Endothelial cell of umbilical vein (primary cell): ENCODE data around the gene EBF4.

Experiments
- EZH2 ChIP-seq: IDR thresholded peaks from 2 replicates; pipeline ENCODE4 v1.6.1; 2012; ENCODE audit warnings: borderline replicate concordance, low read depth, mild to moderate bottlenecking, moderate library complexity, low read length, inconsistent platforms; ENCODE audit not compliant: severe bottlenecking
- JUN ChIP-seq: IDR thresholded peaks from 2 replicates; pipeline ENCODE4 v1.6.1; 2011; ENCODE audit warnings: borderline replicate concordance, low read depth; ENCODE audit not compliant: insufficient read length, insufficient read depth
- POLR2A ChIP-seq: IDR thresholded peaks from 2 replicates; pipeline ENCODE4 v1.6.1; 2012; ENCODE audit warnings: low read depth, mild to moderate bottlenecking, control low read depth, low read length
- POLR2AphosphoS5 ChIP-seq: IDR thresholded peaks from 2 replicates; pipeline ENCODE4 v1.6.1; 2012; ENCODE audit warnings: low read depth, mild to moderate bottlenecking, control low read depth, low read length, moderate library complexity; ENCODE audit not compliant: insufficient read depth
- TF ChIP-seq, protein P1 (sequence below), 2 donors: IDR thresholded peaks; 1 replicate in 1 of 2; 2 replicates in 1 of 2; pipeline ENCODE4 v1.5.1; 2011; ENCODE audit warnings: low read length in 2 of 2, mild to moderate bottlenecking in 2 of 2, moderate library complexity in 2 of 2, control low read depth in 1 of 2, inconsistent platforms in 1 of 2, low read depth in 1 of 2; ENCODE audit not compliant: insufficient read depth in 1 of 2; ENCODE audit errors: extremely low read depth in 1 of 2
- TF ChIP-seq, protein P2 (sequence below): IDR thresholded peaks from 2 replicates; pipeline ENCODE4 v1.6.1; 2011; ENCODE audit not compliant: insufficient read depth, insufficient read length

DNA sequence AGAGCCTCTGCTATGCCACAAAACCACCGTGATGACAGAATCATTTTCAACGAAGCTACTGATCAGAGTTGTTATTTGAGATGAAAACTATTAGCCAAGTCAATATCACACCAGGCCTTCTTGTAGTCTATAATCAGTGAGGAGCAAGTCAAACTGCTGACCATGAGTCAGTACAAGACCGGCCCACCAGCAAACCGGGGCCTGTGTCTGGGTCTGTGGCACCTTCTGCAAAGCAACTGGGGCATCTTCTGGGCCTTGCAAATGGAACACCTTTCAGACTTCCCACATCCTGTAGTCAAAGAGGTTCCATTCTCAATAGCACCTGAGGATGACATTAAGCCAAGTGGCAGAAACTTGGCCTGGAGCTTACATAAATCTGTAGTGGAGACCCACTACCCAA lies 69.3 kb downstream of the EBF4 start:
- no peak for TF ChIP-seq EZH2
- TF ChIP-seq POLR2AphosphoS5 = no peak
- TF ChIP-seq, protein P1, sequence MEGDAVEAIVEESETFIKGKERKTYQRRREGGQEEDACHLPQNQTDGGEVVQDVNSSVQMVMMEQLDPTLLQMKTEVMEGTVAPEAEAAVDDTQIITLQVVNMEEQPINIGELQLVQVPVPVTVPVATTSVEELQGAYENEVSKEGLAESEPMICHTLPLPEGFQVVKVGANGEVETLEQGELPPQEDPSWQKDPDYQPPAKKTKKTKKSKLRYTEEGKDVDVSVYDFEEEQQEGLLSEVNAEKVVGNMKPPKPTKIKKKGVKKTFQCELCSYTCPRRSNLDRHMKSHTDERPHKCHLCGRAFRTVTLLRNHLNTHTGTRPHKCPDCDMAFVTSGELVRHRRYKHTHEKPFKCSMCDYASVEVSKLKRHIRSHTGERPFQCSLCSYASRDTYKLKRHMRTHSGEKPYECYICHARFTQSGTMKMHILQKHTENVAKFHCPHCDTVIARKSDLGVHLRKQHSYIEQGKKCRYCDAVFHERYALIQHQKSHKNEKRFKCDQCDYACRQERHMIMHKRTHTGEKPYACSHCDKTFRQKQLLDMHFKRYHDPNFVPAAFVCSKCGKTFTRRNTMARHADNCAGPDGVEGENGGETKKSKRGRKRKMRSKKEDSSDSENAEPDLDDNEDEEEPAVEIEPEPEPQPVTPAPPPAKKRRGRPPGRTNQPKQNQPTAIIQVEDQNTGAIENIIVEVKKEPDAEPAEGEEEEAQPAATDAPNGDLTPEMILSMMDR (IDR thresholded peaks at IDR 0.05; ENCODE audit: extremely low read depth in 1 of 2, insufficient read depth in 1 of 2, low read depth in 1 of 2, low read length in 2 of 2) = no peak
- no peak for TF ChIP-seq POLR2A
- TF ChIP-seq, protein P2, sequence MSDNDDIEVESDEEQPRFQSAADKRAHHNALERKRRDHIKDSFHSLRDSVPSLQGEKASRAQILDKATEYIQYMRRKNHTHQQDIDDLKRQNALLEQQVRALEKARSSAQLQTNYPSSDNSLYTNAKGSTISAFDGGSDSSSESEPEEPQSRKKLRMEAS = no peak
- TF ChIP-seq JUN = no peak
